K562 (cell line): ENCODE data around the gene STK4. TPM values are rescaled to one million over a fixed set of nuclear protein-coding genes. Genes with fewer than 3 reads are reported as not detected.

Source experiments
- ATAC-seq: fragments of 200-7000 bp; cut with Tn5 transposase; 3 replicates; pipeline ENCODE4 v1.9.1; 2020; ENCODE audit warnings: moderate library complexity
- BruUV-seq: library from RNA; stranded (reverse); fragments of 400-500 nt; replicated peaks from 2 replicates; lab custom pipeline; 2021; lab: Mats Ljungman, UMichigan
- CTCF ChIA-PET: fragments of 300-600 bp; formaldehyde crosslinking; extraction: SDS; loops from one replicate; lab custom pipeline; 2021; ENCODE audit warnings: low intra/inter-chr PET ratio; lab: Yijun Ruan, JAX
- POLR2A ChIA-PET: fragments of 300-600, 350-650 bp; sonication (Branson Sonifier 250); formaldehyde crosslinking; extraction: SDS; loops from one replicate; lab custom pipeline; 2021; ENCODE audit warnings: antibody characterized with exemption, inconsistent platforms; lab: Yijun Ruan, JAX
- DNase-seq, 4 experiments: peaks; one replicate each; pipeline versions ENCODE4 v3.0.0 to v3.0.0-alpha.2; 2011 to 2018; ENCODE audit warnings: low spot score in 3 of 4, mixed read lengths in 3 of 4; ENCODE audit errors: extremely low read depth in 1 of 4
- FAIRE-seq: peaks from 2 replicates; lab custom pipeline; 2011; peaks lifted over from hg19 to GRCh38; lab: Jason Lieb, UNC
- H2AFZ ChIP-seq: 2 replicates; pipeline ENCODE4 v1.6.0; 2011; ENCODE audit warnings: low read depth, low read length, control low read depth, inconsistent platforms
- H3K27ac ChIP-seq: fragments of 200-600 bp; 3 replicates; pipeline ENCODE4 v1.8.0; 2011; ENCODE audit warnings: low read depth, mild to moderate bottlenecking, control low read depth, inconsistent platforms, low read length, moderate library complexity, mixed read lengths; ENCODE audit errors: extremely low read depth
- H3K27me3 ChIP-seq, 2 experiments: fragments of 300-600 bp in 1 of 2; 2 replicates in 1 of 2; 3 replicates in 1 of 2; pipeline versions ENCODE4 v1.6.0 to v1.8.0; 2011; ENCODE audit warnings: inconsistent platforms in 2 of 2, low read length in 2 of 2, mild to moderate bottlenecking in 1 of 2, mixed read lengths in 1 of 2, moderate library complexity in 1 of 2; ENCODE audit not compliant: control insufficient read depth in 2 of 2, insufficient read depth in 2 of 2
- H3K36me3 ChIP-seq: fragments of 300-600 bp; 3 replicates; pipeline ENCODE4 v1.8.0; 2011; ENCODE audit warnings: mild to moderate bottlenecking, low read length, inconsistent platforms; ENCODE audit not compliant: control insufficient read depth, insufficient read depth
- H3K4me1 ChIP-seq, 2 experiments: fragments of 200-600 bp in 1 of 2; replicated peaks in 1 of 2; 2 replicates in 1 of 2; 3 replicates in 1 of 2; pipeline versions ENCODE4 v1.5.1 to v1.8.0; 2011; ENCODE audit warnings: inconsistent platforms in 2 of 2, low read length in 2 of 2, mild to moderate bottlenecking in 1 of 2, mixed read lengths in 1 of 2, moderate library complexity in 1 of 2; ENCODE audit not compliant: control insufficient read depth in 2 of 2, insufficient read depth in 2 of 2
- H3K4me2 ChIP-seq: 2 replicates; pipeline ENCODE4 v1.6.1; 2011; ENCODE audit warnings: low read length, control low read depth, inconsistent platforms, mixed read lengths; ENCODE audit not compliant: insufficient read depth
- H3K4me3 ChIP-seq: fragments of 200-600 bp; sonication (generic), shearing (Covaris generic); 2 replicates; pipeline ENCODE4 v1.5.1; 2016; ENCODE audit warnings: control low read depth, inconsistent platforms
- H3K79me2 ChIP-seq: fragments of 200-600 bp; 3 replicates; pipeline ENCODE4 v1.8.0; 2011; ENCODE audit warnings: low read length, inconsistent platforms; ENCODE audit not compliant: control insufficient read depth, insufficient read depth
- H3K9ac ChIP-seq, 2 experiments: 2 replicates each; pipeline versions ENCODE4 v1.6.0 to v1.6.1; 2011; ENCODE audit warnings: low read depth in 2 of 2, low read length in 2 of 2, control low read depth in 1 of 2, inconsistent platforms in 1 of 2, mild to moderate bottlenecking in 1 of 2, mixed read lengths in 1 of 2; ENCODE audit not compliant: insufficient read depth in 1 of 2
- H3K9me1 ChIP-seq: one replicate; pipeline ENCODE4 v1.6.0; 2011; ENCODE audit warnings: inconsistent platforms, mild to moderate bottlenecking, low read length, moderate library complexity; ENCODE audit not compliant: control insufficient read depth, insufficient read depth
- H3K9me3 ChIP-seq: replicated peaks from 2 replicates; pipeline ENCODE4 v1.5.1; 2011; ENCODE audit warnings: low read depth, low read length, inconsistent platforms; ENCODE audit not compliant: control insufficient read depth, insufficient read depth
- H4K20me1 ChIP-seq: replicated peaks from 2 replicates; pipeline ENCODE4 v1.6.1; 2011; ENCODE audit warnings: low read length, inconsistent platforms, mixed read lengths; ENCODE audit not compliant: control insufficient read depth, insufficient read depth
- BRD4 ChIP-seq: fragments of 200-600 bp; sonication (generic); IDR thresholded peaks from 2 replicates; pipeline ENCODE4 v1.6.1; 2017; ENCODE audit warnings: inconsistent platforms
- CEBPB ChIP-seq: fragments of 450-650 bp; IDR thresholded peaks from 2 replicates; pipeline ENCODE4 v1.6.1; 2016; ENCODE audit warnings: missing genetic modification characterization, missing compliant biosample characterization
- MYBL2 ChIP-seq, 2 experiments: fragments of 450-650 bp in 1 of 2; sonication (generic) in 1 of 2; formaldehyde crosslinking in 1 of 2; IDR thresholded peaks; 2 replicates each; pipeline versions ENCODE4 v1.6.1 to v1.8.1; 2017 to 2022; ENCODE audit warnings: borderline replicate concordance in 1 of 2, inconsistent platforms in 1 of 2, low read depth in 1 of 2, mild to moderate bottlenecking in 1 of 2, missing genetic modification reagents in 1 of 2, moderate library complexity in 1 of 2
- MYC ChIP-seq, 2 experiments: fragments of 250-450 bp in 1 of 2; sonication (Bioruptor Pico) in 1 of 2; IDR thresholded peaks; 2 replicates each; pipeline versions ENCODE4 v1.5.1 to v1.6.1; 2012 to 2021; ENCODE audit warnings: low read depth in 2 of 2, borderline replicate concordance in 1 of 2, improper control_type of control experiment in 1 of 2, low read length in 1 of 2, mild to moderate bottlenecking in 1 of 2, moderate library complexity in 1 of 2
- PCBP2 ChIP-seq: fragments of 200-400 bp; formaldehyde crosslinking; IDR thresholded peaks from 2 replicates; pipeline ENCODE4 v1.6.1; 2018; ENCODE audit warnings: low read length, low read depth, mild to moderate bottlenecking, moderate library complexity; ENCODE audit not compliant: poor library complexity, severe bottlenecking
- POLR2A ChIP-seq: fragments of 450-650 bp; conservative IDR thresholded peaks from 2 replicates; pipeline ENCODE4 v1.6.1; 2016
- RCOR1 ChIP-seq, 2 experiments: IDR thresholded peaks; 2 replicates each; pipeline ENCODE4 v1.6.1; 2012; ENCODE audit warnings: low read depth in 2 of 2, low read length in 2 of 2, borderline replicate concordance in 1 of 2, improper control_type of control experiment in 1 of 2
- SAFB ChIP-seq: fragments of 200-400 bp; formaldehyde crosslinking; IDR thresholded peaks from 2 replicates; pipeline ENCODE4 v1.6.1; 2017; ENCODE audit warnings: low read depth, low read length, borderline replicate concordance
- SPI1 ChIP-seq: IDR thresholded peaks from 2 replicates; pipeline ENCODE4 v1.6.1; 2011; ENCODE audit warnings: low read depth, low read length, control low read depth, borderline replicate concordance
- SREBF1 ChIP-seq: fragments of 150-350 bp; IDR thresholded peaks from 2 replicates; pipeline ENCODE4 v1.6.1; 2014; ENCODE audit warnings: antibody characterized with exemption, low read depth, low read length, borderline replicate concordance
- TAF1 ChIP-seq: IDR thresholded peaks from 2 replicates; pipeline ENCODE4 v1.6.1; 2011; ENCODE audit warnings: mild to moderate bottlenecking, low read length, moderate library complexity; ENCODE audit not compliant: insufficient read depth, control insufficient read depth, severe bottlenecking; ENCODE audit errors: extremely low read depth
- ZFP1 ChIP-seq: fragments of 450-650 bp; formaldehyde crosslinking; IDR thresholded peaks from 2 replicates; pipeline ENCODE4 v1.4.0; 2020; ENCODE audit warnings: mild to moderate bottlenecking, mixed read lengths
- ZNF324 ChIP-seq: fragments of 250-450 bp; sonication (Bioruptor Pico); IDR thresholded peaks from 2 replicates; pipeline ENCODE4 v1.4.0; 2020; ENCODE audit warnings: mild to moderate bottlenecking
- ZNF830 ChIP-seq: fragments of 250-450 bp; sonication (Bioruptor Pico); IDR thresholded peaks from 2 replicates; pipeline ENCODE4 v1.5.0; 2021; ENCODE audit warnings: mild to moderate bottlenecking
- WGBS: fragments of 100-300 bp; shearing (Covaris generic); methylation state at CpG from one replicate; pipeline ENCODE4 v1.1.6; 2016; ENCODE audit warnings: low coverage, mixed read lengths; ENCODE audit not compliant: insufficient coverage; ENCODE audit errors: missing lambda C conversion rate; 5-methylcytosine and 5-hydroxymethylcytosine counted together
- in situ Hi-C: fragments of 300-500 bp; cut with MboI; formaldehyde crosslinking; loops from 4 replicates; pipeline ENCODE4 v1.15.0; 2018; ENCODE audit warnings: inconsistent platforms, mixed read lengths
- intact Hi-C: fragments of 100-400 bp; cut with micrococcal nuclease; formaldehyde crosslinking; loops from 2 replicates; pipeline ENCODE4 v1.14.2; 2022
- polyA plus RNA-seq, 8 experiments: library from polyadenylated mRNA; depleted of rRNA in 4 of 8; stranded (reverse) in 5 of 8; unstranded in 3 of 8; fragments of >200 nt; fragmentation: Nextera tagmentation in 2 of 8; fragmentation: Illumina TruSeq in 1 of 8; extraction: Ambion mirVana in 2 of 8; extraction: Trizol in 1 of 8; gene quantifications; 2 replicates each; pipeline versions ENCODE4 v1.2.1 to v1.2.3, GENCODE V29; 2011 to 2014; ENCODE audit warnings: inconsistent platforms in 1 of 8, missing spikeins in 1 of 8
- total RNA-seq, 7 experiments: library from RNA; depleted of rRNA in 6 of 7; stranded (reverse); fragments of >200 nt in 6 of 7; fragmentation: Illumina TruSeq in 2 of 7; extraction: Trizol in 2 of 7; gene quantifications; 2 replicates each; pipeline versions ENCODE4 v1.2.1 to v1.2.3, GENCODE V29; 2011 to 2021; ENCODE audit warnings: low replicate concordance in 1 of 7

The STK4 gene
- total and polyA plus RNA-seq, 9 of the 15 experiments (the other 6 are each of a cell fraction or from before 2014, with no cell fraction given), result 11.9 to 30.6 (median 22.2) TPM

GRCh38 chr20:44967207-44967807, 995 bp downstream of the STK4 start:
- TF ChIP-seq SPI1 (peak; percentile 77; the same call in 1 of the 2 replicates), SREBF1 (no peak)
- Histone ChIP-seq H3K27ac (peak overlapping the region; percentile 73; the same call in 1 of the 3 replicates), H3K79me2 (peaks cover 64% of the 10 kb centered on the region), H4K20me1 (peaks cover 7% of the 10 kb centered on the region; the same call in 1 of the 2 replicates), H3K4me1 (peaks cover 14 to 45% of the 10 kb centered on the region in 2 experiments), H3K9me3 (no peaks in the 10 kb centered on the region), H3K27me3 (no peaks in the 10 kb centered on the region), H2AFZ (peak overlapping the region; percentile 98; the same call in 1 of the 2 replicates), H3K9ac (peak overlapping the region; percentile 90 to 98), H3K4me3 (peak overlapping the region; percentile 96), H3K9me1 (no peaks in the 10 kb centered on the region), H3K4me2 (peak overlapping the region; percentile 92), H3K36me3 (peaks cover 10% of the 10 kb centered on the region; the same call in 2 of the 3 replicates)
- no peak for FAIRE-seq
- in situ Hi-C loops (no loop called here), intact Hi-C loops (no loop called here)
- peak in 1 of 4 experiments; percentile 35 for DNase-seq
- WGBS, result 1% methylated on average over 5 of the region's 5 CpGs
- ChIA-PET CTCF (no interaction called here), POLR2A (interaction anchor here (0.7 to 1.5 kb wide), 8 partner anchors 8 to 349 kb away, joined by 3 to 7 read pairs (median 4); no protein-coding TSS in a partner anchor)
- ATAC-seq, result 0 out of 3 replicates have a peak, but pooled peaks have one; percentile 6
- TSS peak; percentile 46 for BruUV-seq

- H4K20me1 ChIP-seq, result peaks cover 7% of the 10 kb centered on the region; the same call in 1 of the 2 replicates
- peaks cover 29% of the 10 kb centered on the region for H3K36me3 ChIP-seq
- DNase-seq (peak in 1 of 4 experiments; percentile 32), ATAC-seq (no peak), FAIRE-seq (no peak)
- ChIA-PET CTCF (no interaction called here), POLR2A (interaction anchor here (2.6 kb wide), 1 partner anchor 9 kb away, joined by 8 read pairs; no protein-coding TSS in a partner anchor)
- no peak overlapping the region for H3K27ac ChIP-seq
- no peak overlapping the region; the same call in 1 of the 2 replicates for H3K4me2 ChIP-seq
- no peak overlapping the region for H3K9ac ChIP-seq
- 41% methylated on average over 3 of the region's 3 CpGs for WGBS
- BruUV-seq, result no TSS peak
- no peak overlapping the region for H2AFZ ChIP-seq
- H3K4me1 ChIP-seq, result peaks cover 14 to 35% of the 10 kb centered on the region in 2 experiments
- in situ Hi-C loops, result no loop called here
- peaks cover 64% of the 10 kb centered on the region for H3K79me2 ChIP-seq
- H3K9me1 ChIP-seq, result no peaks in the 10 kb centered on the region
- intact Hi-C loops, result no loop called here
- H3K9me3 ChIP-seq, result no peaks in the 10 kb centered on the region
- H3K27me3 ChIP-seq, result no peaks in the 10 kb centered on the region
- no peak overlapping the region for H3K4me3 ChIP-seq
- TF ChIP-seq SAFB (no peak), CEBPB (tag) (no peak), ZNF324 (CRISPR knock-in tag) (no peak), PCBP2 (no peak), RCOR1 (IDR thresholded peaks at IDR 0.05; ENCODE audit: borderline replicate concordance in 1 of 2, low read depth in 2 of 2, low read length in 2 of 2) (0 out of 4 replicates have a peak, but pooled peaks of 1 of the 2 experiments have one; percentile 24), POLR2A (no peak), ZFP1 (no peak), BRD4 (no peak), MYC (IDR thresholded peaks at IDR 0.05; ENCODE audit: low read depth, low read length) (no peak), MYC (CRISPR knock-in tag; IDR thresholded peaks at IDR 0.05; ENCODE audit: borderline replicate concordance, low read depth) (no peak), TAF1 (no peak), MYBL2 (IDR thresholded peaks at IDR 0.05; ENCODE audit: low read depth) (no peak), MYBL2 (CRISPR knock-in tag; IDR thresholded peaks at IDR 0.05; ENCODE audit: borderline replicate concordance) (no peak), ZNF830 (CRISPR knock-in tag) (no peak)
Measured at GRCh38 chr20:44969300-44969894, 3.1 kb downstream of the STK4 start.
